C1 segment of cervical spinal cord (tissue), 14 donors: ENCODE data around the gene ERMARD.

Experiments
- DNase-seq, 14 donors: peaks; one replicate each; lab custom pipeline; 2025; lab: John Stamatoyannopoulos, UW

ERMARD gene

GRCh38 chr6:169802790-169803189 is 51.4 kb downstream of the ERMARD start:
- DNase-seq, result no peak

DNA sequence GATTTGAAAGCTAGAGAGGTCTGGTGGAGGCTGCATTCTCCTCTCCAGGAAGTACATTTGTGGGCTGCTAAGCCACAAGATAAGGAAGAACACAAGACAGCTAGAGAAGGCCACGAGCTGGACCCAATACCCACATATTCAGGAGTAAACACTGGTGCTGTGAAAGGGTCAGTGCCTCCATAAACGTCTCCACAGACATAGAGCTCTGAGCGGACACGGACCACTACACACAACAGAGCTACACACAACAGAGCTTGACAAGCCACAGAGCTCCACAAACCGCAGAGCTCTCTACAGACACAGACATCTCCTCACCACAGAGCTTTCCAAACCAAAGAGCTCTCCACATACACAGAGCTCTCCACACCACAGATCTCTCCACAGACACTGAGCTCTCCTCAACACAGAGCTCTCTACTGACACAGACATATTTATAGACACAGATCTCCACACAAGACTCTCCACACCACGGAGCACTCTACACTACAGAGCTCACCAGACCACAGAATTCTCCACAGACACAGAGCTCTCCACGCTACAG is 51.9 kb downstream of the ERMARD start:
- no peak for DNase-seq

GRCh38 chr6:169803816-169804340 is 52.5 kb downstream of the ERMARD start:
- no peak for DNase-seq

DNA sequence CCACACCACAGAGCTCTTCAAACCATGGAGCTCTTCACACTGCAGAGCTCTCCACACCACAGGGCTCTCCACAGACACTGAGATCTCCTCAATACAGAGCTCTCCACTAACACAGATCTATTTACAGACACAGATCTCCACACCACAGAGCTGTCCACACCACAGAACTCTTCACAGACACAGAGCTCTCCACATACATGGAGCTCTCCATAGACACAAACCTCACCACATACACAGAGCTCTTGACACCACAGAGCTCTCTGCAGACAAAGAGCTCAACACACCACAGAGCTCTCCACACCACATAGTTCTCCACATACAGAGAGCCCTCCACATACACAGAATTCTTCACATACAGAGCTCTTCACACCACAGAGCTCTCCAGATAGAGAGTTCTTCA is 53.0 kb downstream of the ERMARD start:
- no peak for DNase-seq

- DNase-seq, result no peak
Observed at GRCh38 chr6:169805242-169805838, 53.9 kb downstream of the ERMARD start.

- no peak for DNase-seq
Observed at GRCh38 chr6:169806701-169807100, 55.3 kb downstream of the ERMARD start.

GRCh38 chr6:169807229-169807628 is 55.8 kb downstream of the ERMARD start:
- DNase-seq, result no peak

- no peak for DNase-seq
Observed at GRCh38 chr6:169807699-169808607, 56.5 kb downstream of the ERMARD start.

DNA sequence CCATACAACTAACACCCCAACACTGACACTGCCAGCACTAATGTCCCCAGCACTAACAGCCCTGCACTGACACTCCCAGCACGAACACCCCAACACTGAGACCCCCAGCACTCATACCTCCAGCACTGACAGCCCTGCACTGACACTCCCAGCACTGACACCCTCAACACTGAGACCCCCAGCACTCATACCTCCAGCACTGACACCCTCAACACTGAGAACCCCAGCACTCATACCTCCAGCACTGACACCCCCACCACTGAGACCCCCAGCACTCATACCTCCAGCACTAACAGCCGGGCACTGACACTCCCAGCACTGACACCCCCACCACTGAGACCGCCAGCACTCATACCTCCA is 57.2 kb downstream of the ERMARD start:
- no peak for DNase-seq

DNA sequence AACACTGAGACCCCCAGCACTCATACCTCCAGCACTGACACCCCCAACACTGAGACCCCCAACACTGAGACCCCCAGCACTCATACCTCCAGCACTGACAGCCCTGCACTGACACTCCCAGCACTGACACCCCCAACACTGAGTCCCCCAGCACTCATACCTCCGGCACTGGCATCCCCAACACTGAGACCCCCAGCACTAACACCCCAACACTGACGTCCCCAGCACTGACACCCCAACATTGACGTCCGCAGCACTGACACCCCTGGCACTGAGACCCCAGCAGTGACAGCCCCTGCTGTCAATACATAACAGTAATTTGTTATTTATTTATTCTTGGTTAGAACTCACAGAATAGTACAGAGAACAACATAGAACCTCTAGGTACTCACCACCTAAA is 58.0 kb downstream of the ERMARD start:
- DNase-seq, result no peak

DNA sequence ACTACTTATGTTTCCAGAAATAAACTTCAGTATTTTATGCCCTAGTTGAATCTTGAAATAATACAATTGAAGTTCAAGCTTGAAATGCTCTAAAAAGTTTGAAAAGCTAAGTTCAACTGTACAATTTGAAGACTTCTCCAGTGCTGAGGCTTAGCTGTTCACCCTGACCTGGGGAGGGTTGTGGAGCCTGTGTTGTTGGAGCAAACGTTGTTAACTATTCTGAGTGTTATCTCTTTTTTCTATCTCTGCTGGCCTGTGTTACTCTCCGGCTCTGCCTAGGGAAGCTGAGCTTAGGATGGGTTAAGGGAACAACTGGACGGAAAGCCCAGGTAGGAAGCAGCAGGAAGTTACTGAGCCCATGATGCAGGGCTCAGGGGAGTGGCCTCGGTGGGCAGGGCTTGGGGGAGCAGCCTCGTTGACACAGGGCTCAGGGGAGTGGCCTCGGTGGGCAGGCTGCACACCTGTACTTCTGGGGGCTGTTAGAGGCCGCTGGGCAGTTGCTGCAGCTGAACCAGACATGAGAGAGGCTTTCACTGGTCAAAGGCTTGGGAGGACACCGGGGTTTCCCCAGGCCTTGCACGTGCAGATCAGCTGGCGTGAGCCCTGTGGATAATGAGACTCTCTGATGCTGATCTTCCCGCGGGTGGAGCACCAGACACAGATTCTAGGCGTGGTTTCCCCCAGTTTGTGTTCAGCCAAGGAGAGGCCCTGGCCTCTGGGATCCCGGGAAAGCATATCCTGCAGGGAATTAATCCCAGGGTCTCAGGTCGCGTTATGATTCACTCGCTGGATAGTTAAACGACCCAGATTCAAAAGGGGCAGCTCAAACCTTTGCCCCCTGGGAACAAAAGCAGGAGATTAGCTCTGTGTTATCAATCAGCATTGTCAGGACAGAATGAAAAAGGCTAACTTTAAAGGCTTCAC is 58.9 kb downstream of the ERMARD start:
- no peak for DNase-seq

DNA sequence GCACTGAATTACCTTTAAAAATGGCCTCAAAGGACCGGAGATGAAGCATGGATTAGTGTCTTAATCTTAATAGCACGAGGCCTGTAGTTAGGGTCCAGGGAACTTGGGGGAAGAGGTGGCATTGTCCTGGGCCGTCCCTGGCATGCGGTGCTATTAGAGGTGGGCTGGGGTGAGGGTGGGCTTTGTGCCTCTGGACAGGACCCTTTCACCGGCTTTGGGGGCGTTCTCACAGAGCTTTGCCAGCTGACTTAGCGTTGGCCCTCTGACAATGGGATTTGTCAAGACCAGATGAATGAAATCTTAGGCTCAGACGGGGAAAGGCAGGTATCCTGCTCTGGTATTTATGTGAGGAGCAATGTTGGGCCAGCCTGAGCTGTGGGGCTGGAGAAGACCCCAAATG is 59.6 kb downstream of the ERMARD start:
- DNase-seq, result no peak

GRCh38 chr6:169811521-169812256 is 60.3 kb downstream of the ERMARD start:
- DNase-seq, result no peak

DNA sequence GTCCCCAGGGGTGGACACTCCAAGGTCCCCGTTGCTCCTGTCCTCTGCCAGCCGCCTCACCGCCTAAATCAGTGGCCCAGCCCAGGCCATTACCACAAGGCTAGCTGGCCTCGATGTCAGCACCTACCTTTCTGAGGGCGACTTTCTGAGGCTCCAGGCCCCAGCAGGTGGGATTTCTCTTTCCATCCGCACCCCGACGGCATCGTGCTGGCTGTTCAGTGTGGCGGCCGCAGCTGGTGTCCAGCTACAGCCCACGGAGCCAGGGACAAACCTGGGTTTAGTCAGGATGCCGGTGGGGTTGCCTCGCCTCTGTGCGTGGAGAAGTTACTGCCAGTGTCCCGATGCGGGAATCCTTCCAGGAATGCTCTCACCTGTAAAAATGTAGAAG is 60.8 kb downstream of the ERMARD start:
- DNase-seq, result no peak

GRCh38 chr6:169813969-169814368 is 62.5 kb downstream of the ERMARD start:
- DNase-seq, result no peak

GRCh38 chr6:169816054-169816453 is 64.6 kb downstream of the ERMARD start:
- DNase-seq, result no peak

GRCh38 chr6:169816975-169817374 is 65.6 kb downstream of the ERMARD start:
- DNase-seq, result no peak

DNA sequence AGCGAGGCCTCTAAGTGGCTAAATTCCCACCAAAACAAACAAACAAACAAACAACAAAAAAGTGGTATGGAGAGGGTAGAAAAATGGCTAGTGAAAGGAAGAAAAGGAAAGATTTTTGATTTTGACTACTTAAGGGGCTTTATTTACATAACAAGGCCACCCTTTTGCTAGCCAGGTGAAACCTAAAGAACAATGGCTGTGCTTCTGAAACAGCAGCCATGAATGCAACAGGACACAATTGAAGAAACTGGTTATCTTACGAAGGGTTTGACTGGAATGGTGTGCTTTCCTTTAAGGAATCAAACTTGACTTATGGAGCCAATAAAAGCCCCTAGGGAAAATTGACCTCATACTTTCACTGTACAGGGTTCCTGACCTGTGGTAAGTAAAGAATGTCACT is 68.9 kb downstream of the ERMARD start:
- no peak for DNase-seq

DNA sequence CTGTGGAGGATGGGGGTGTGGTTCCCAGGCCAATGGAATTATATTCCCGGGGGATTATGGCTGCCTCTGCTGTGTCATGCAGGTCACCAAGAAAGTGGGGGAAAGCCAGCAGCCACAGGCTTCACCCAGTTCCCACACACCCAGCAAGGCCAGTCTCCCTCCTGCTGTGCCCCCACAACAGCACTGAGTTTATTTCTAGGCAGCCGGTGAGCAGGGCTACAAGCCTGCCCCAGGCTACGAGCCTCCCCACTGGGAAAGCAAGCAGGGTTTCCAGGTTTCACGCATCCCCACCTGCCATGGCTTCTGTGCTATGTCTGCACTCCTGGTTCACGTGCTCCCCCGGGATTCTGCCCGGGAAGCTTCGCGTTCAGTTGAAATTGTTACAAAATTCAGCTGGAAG is 72.6 kb downstream of the ERMARD start:
- no peak for DNase-seq

GRCh38 chr6:169824848-169825557 is 73.6 kb downstream of the ERMARD start:
- DNase-seq, result no peak
